ENCODE measurements around the gene FRAT1.

The FRAT1 gene

DNA sequence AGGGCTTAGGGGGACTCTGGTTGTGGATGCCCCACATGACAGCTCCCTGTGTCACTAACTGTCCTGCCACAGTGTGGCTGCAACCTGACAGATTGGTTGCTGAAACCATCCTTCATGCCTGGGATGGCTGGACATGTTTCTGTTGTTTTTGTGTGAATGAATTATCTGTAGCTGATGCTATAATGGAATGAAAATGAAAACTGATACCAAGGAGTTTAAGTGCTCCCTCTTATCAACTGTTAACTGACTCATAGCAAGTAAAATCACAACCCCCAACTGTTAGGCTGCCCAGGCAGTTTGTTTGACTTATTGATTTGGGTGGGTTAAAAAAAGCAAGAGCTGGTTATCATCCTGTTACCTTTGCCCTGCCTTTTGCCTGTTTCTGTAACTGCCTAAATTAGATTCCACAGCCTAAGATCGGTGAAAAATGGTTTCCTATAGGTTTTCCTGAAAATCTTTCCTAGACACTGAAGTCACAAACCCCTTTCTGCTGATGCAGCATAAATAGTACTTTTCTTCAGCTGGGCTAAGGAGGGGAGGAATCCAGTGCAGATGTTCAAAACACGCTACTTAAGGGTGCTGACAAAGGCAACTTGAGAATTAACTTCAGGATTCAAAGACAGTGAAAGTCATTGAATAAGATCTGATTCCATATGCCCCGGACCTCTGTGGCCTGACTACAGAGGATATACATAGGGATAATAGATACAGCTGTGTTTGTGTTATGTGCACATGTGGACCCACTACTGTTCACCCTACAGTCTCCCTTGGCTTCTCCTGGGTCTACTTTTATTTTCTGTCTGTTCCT, 9.8 kb downstream of the FRAT1 start (continued):
- TF ChIP-seq, protein P1, sequence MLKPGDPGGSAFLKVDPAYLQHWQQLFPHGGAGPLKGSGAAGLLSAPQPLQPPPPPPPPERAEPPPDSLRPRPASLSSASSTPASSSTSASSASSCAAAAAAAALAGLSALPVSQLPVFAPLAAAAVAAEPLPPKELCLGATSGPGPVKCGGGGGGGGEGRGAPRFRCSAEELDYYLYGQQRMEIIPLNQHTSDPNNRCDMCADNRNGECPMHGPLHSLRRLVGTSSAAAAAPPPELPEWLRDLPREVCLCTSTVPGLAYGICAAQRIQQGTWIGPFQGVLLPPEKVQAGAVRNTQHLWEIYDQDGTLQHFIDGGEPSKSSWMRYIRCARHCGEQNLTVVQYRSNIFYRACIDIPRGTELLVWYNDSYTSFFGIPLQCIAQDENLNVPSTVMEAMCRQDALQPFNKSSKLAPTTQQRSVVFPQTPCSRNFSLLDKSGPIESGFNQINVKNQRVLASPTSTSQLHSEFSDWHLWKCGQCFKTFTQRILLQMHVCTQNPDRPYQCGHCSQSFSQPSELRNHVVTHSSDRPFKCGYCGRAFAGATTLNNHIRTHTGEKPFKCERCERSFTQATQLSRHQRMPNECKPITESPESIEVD (tag by site-specific recombination; IDR thresholded peaks at IDR 0.05), result peak; percentile 82
- TF ChIP-seq ZBTB17 (tag by site-specific recombination; IDR thresholded peaks at IDR 0.05) (no peak), FEZF1 (tag by site-specific recombination; IDR thresholded peaks at IDR 0.05) (peak; percentile 96), YY1 (tag by site-specific recombination; IDR thresholded peaks at IDR 0.05) (no peak), ZNF155 (tag by site-specific recombination; IDR thresholded peaks at IDR 0.05) (no peak), ZNF560 (tag by site-specific recombination; IDR thresholded peaks at IDR 0.05; ENCODE audit: borderline replicate concordance) (no peak), ZNF146 (tag by site-specific recombination; IDR thresholded peaks at IDR 0.05) (no peak), ZNF544 (tag by site-specific recombination; IDR thresholded peaks at IDR 0.05) (no peak), ZNF629 (tag by site-specific recombination; IDR thresholded peaks at IDR 0.05) (peak; percentile 72), SCRT1 (tag by site-specific recombination; IDR thresholded peaks at IDR 0.05; ENCODE audit: borderline replicate concordance) (no peak), ZNF600 (tag by site-specific recombination; IDR thresholded peaks at IDR 0.05) (peak; percentile 98), WT1 (tag by site-specific recombination; IDR thresholded peaks at IDR 0.05) (peak; percentile 68), KLF7 (tag by site-specific recombination; IDR thresholded peaks at IDR 0.05; ENCODE audit: borderline replicate concordance) (no peak), ZNF843 (tag by site-specific recombination; IDR thresholded peaks at IDR 0.05) (peak; percentile 74; the same call in 1 of the 2 replicates), BCL11B (tag by site-specific recombination; IDR thresholded peaks at IDR 0.05; ENCODE audit: low read depth) (0 out of 2 replicates have a peak, but pooled peaks have one; percentile 54), SETDB1 (IDR thresholded peaks at IDR 0.05; ENCODE audit: insufficient read length, low read length) (no peak), TRIM28 (IDR thresholded peaks at IDR 0.05; ENCODE audit: borderline replicate concordance, low read length) (0 out of 2 replicates have a peak, but pooled peaks have one; percentile 34), ZNF24 (tag by site-specific recombination; IDR thresholded peaks at IDR 0.05) (peak; percentile 53; the same call in 1 of the 2 replicates)
- TF ChIP-seq, protein P2, sequence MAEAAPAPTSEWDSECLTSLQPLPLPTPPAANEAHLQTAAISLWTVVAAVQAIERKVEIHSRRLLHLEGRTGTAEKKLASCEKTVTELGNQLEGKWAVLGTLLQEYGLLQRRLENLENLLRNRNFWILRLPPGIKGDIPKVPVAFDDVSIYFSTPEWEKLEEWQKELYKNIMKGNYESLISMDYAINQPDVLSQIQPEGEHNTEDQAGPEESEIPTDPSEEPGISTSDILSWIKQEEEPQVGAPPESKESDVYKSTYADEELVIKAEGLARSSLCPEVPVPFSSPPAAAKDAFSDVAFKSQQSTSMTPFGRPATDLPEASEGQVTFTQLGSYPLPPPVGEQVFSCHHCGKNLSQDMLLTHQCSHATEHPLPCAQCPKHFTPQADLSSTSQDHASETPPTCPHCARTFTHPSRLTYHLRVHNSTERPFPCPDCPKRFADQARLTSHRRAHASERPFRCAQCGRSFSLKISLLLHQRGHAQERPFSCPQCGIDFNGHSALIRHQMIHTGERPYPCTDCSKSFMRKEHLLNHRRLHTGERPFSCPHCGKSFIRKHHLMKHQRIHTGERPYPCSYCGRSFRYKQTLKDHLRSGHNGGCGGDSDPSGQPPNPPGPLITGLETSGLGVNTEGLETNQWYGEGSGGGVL (tag by site-specific recombination; IDR thresholded peaks at IDR 0.05), result 0 out of 2 replicates have a peak, but pooled peaks have one; percentile 26
- TF ChIP-seq, protein P3, sequence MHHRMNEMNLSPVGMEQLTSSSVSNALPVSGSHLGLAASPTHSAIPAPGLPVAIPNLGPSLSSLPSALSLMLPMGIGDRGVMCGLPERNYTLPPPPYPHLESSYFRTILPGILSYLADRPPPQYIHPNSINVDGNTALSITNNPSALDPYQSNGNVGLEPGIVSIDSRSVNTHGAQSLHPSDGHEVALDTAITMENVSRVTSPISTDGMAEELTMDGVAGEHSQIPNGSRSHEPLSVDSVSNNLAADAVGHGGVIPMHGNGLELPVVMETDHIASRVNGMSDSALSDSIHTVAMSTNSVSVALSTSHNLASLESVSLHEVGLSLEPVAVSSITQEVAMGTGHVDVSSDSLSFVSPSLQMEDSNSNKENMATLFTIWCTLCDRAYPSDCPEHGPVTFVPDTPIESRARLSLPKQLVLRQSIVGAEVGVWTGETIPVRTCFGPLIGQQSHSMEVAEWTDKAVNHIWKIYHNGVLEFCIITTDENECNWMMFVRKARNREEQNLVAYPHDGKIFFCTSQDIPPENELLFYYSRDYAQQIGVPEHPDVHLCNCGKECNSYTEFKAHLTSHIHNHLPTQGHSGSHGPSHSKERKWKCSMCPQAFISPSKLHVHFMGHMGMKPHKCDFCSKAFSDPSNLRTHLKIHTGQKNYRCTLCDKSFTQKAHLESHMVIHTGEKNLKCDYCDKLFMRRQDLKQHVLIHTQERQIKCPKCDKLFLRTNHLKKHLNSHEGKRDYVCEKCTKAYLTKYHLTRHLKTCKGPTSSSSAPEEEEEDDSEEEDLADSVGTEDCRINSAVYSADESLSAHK (tag by site-specific recombination; IDR thresholded peaks at IDR 0.05), result peak; percentile 49; the same call in 1 of the 2 replicates
- TF ChIP-seq, protein P4, sequence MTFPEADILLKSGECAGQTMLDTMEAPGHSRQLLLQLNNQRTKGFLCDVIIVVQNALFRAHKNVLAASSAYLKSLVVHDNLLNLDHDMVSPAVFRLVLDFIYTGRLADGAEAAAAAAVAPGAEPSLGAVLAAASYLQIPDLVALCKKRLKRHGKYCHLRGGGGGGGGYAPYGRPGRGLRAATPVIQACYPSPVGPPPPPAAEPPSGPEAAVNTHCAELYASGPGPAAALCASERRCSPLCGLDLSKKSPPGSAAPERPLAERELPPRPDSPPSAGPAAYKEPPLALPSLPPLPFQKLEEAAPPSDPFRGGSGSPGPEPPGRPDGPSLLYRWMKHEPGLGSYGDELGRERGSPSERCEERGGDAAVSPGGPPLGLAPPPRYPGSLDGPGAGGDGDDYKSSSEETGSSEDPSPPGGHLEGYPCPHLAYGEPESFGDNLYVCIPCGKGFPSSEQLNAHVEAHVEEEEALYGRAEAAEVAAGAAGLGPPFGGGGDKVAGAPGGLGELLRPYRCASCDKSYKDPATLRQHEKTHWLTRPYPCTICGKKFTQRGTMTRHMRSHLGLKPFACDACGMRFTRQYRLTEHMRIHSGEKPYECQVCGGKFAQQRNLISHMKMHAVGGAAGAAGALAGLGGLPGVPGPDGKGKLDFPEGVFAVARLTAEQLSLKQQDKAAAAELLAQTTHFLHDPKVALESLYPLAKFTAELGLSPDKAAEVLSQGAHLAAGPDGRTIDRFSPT (tag by site-specific recombination; IDR thresholded peaks at IDR 0.05), result peak; percentile 52; the same call in 1 of the 2 replicates
- TF ChIP-seq, protein P5, sequence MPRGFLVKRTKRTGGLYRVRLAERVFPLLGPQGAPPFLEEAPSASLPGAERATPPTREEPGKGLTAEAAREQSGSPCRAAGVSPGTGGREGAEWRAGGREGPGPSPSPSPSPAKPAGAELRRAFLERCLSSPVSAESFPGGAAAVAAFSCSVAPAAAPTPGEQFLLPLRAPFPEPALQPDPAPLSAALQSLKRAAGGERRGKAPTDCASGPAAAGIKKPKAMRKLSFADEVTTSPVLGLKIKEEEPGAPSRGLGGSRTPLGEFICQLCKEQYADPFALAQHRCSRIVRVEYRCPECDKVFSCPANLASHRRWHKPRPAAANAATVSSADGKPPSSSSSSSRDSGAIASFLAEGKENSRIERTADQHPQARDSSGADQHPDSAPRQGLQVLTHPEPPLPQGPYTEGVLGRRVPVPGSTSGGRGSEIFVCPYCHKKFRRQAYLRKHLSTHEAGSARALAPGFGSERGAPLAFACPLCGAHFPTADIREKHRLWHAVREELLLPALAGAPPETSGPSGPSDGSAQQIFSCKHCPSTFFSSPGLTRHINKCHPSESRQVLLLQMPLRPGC (tag by site-specific recombination; IDR thresholded peaks at IDR 0.05), result 0 out of 2 replicates have a peak, but pooled peaks have one; percentile 39
- TF ChIP-seq, protein P6, sequence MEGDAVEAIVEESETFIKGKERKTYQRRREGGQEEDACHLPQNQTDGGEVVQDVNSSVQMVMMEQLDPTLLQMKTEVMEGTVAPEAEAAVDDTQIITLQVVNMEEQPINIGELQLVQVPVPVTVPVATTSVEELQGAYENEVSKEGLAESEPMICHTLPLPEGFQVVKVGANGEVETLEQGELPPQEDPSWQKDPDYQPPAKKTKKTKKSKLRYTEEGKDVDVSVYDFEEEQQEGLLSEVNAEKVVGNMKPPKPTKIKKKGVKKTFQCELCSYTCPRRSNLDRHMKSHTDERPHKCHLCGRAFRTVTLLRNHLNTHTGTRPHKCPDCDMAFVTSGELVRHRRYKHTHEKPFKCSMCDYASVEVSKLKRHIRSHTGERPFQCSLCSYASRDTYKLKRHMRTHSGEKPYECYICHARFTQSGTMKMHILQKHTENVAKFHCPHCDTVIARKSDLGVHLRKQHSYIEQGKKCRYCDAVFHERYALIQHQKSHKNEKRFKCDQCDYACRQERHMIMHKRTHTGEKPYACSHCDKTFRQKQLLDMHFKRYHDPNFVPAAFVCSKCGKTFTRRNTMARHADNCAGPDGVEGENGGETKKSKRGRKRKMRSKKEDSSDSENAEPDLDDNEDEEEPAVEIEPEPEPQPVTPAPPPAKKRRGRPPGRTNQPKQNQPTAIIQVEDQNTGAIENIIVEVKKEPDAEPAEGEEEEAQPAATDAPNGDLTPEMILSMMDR (tag by site-specific recombination; IDR thresholded peaks at IDR 0.05), result no peak
- TF ChIP-seq, protein P7, sequence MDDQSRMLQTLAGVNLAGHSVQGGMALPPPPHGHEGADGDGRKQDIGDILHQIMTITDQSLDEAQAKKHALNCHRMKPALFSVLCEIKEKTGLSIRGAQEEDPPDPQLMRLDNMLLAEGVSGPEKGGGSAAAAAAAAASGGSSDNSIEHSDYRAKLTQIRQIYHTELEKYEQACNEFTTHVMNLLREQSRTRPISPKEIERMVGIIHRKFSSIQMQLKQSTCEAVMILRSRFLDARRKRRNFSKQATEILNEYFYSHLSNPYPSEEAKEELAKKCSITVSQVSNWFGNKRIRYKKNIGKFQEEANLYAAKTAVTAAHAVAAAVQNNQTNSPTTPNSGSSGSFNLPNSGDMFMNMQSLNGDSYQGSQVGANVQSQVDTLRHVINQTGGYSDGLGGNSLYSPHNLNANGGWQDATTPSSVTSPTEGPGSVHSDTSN (CRISPR knock-in tag; IDR thresholded peaks at IDR 0.05), result no peak
